Spinal cord (tissue), 10 donors: ENCODE measurements around the gene DOCK8. TPM values are rescaled to one million over a fixed set of nuclear protein-coding genes. Genes with fewer than 3 reads are reported as not detected.

Experiments used
- DNase-seq, 6 donors: peaks; one replicate each; pipeline versions ENCODE4 v3.0.0 to v3.0.0-alpha.2; 2013 to 2015; ENCODE audit warnings: low spot score in 6 of 6, low read depth in 4 of 6
- H3K27ac ChIP-seq: one replicate; pipeline ENCODE4 v1.5.1; 2013; ENCODE audit warnings: low read depth, low read length, control low read depth
- H3K27me3 ChIP-seq: one replicate; pipeline ENCODE4 v1.6.1; 2013; ENCODE audit warnings: low read length; ENCODE audit not compliant: control insufficient read depth, insufficient read depth
- H3K36me3 ChIP-seq: one replicate; pipeline ENCODE4 v1.6.1; 2013; ENCODE audit warnings: low read length; ENCODE audit not compliant: control insufficient read depth, insufficient read depth
- H3K4me1 ChIP-seq: one replicate; pipeline ENCODE4 v1.6.1; 2013; ENCODE audit warnings: low read length; ENCODE audit not compliant: control insufficient read depth, insufficient read depth
- H3K4me3 ChIP-seq: one replicate; pipeline ENCODE4 v1.5.1; 2013; ENCODE audit warnings: low read depth, low read length, control low read depth
- H3K9me3 ChIP-seq: one replicate; pipeline ENCODE4 v1.6.1; 2013; ENCODE audit warnings: low read length; ENCODE audit not compliant: control insufficient read depth, insufficient read depth
- WGBS: methylation state at CpG from one replicate; pipeline ENCODE4 v1.1.5; 2013; ENCODE audit warnings: missing lambda C conversion rate; ENCODE audit not compliant: insufficient coverage; 5-methylcytosine and 5-hydroxymethylcytosine counted together
- polyA plus RNA-seq, 2 donors: library from polyadenylated mRNA; unstranded; fragments of 120-200 nt; gene quantifications; one replicate each; pipeline ENCODE4 v1.2.1, GENCODE V29; 2013; ENCODE audit not compliant: insufficient read length in 2 of 2
- total RNA-seq, 2 donors: library from RNA; depleted of rRNA in 1 of 2; stranded (reverse); fragments of 120-200 nt in 1 of 2; fragments of >200 nt in 1 of 2; gene quantifications; one replicate each; pipeline versions ENCODE4 v1.2.3 to v1.2.4, GENCODE V29; 2013 to 2014
- donor health status: healthy.

Gene DOCK8
- total and polyA plus RNA-seq, 4 donors, result 7.2 to 14.2 (median 11.4) TPM

- H3K4me1 ChIP-seq, result no peaks in the 10 kb centered on the region
- H3K27ac ChIP-seq, result no peak overlapping the region
- WGBS, result 20% methylated on average over 1 of the region's 3 CpGs
- H3K36me3 ChIP-seq, result no peaks in the 10 kb centered on the region
- no peak for DNase-seq
- H3K9me3 ChIP-seq, result no peaks in the 10 kb centered on the region
- H3K4me3 ChIP-seq, result no peak overlapping the region
- no peaks in the 10 kb centered on the region for H3K27me3 ChIP-seq
Observed at GRCh38 chr9:328453-328852, 113.8 kb downstream of the DOCK8 start.

GRCh38 chr9:331197-331596 is 116.5 kb downstream of the DOCK8 start:
- H3K27me3 ChIP-seq, result no peaks in the 10 kb centered on the region
- H3K4me1 ChIP-seq, result no peaks in the 10 kb centered on the region
- H3K9me3 ChIP-seq, result no peaks in the 10 kb centered on the region
- WGBS, result 63% methylated on average over 1 of the region's 3 CpGs
- H3K27ac ChIP-seq, result no peak overlapping the region
- DNase-seq, result no peak
- no peak overlapping the region for H3K4me3 ChIP-seq
- H3K36me3 ChIP-seq, result no peaks in the 10 kb centered on the region

DNA sequence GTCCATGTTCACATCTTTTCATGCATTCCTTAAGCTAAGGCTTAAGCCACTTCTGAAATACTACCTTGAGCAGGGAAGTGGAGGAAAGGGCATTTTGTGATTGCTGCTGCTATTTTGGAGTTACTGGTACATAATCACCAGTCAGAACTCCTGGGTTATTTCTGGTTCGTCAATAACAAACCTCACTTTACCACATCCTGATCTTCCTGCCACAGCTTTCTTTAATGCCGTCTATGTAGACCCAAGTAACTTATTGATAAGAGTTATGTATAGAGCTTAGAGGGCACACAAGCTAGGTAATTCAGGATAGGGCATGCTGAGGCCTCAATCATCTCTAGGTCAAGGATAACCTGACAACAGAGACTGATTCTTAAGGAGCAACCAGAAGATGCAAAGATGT is 120.7 kb downstream of the DOCK8 start:
- H3K27me3 ChIP-seq, result no peaks in the 10 kb centered on the region
- no peaks in the 10 kb centered on the region for H3K4me1 ChIP-seq
- WGBS, result no CpG with 5 or more reads among the region's 2 CpGs
- H3K27ac ChIP-seq, result no peak overlapping the region
- H3K9me3 ChIP-seq, result no peaks in the 10 kb centered on the region
- no peaks in the 10 kb centered on the region for H3K36me3 ChIP-seq
- no peak overlapping the region for H3K4me3 ChIP-seq
- DNase-seq, result no peak

DNA sequence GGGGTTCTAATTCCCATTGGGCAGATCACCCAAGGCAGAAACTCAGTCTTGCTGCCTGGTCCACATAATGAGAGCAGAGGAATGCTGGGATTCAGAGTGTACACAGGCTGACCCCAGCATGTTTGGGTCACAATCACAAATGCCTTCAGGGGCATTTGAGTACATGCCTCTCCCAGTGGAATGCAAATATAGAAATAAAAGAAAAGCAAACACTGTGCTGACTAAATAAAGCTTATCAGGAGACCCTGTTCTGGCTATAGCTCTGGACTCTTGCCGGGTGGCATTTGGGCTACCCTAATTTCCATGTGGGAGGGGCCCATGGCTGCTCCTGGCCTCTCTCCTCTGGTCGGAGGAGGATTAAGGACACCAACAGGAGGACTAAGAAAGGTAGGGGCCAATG is 121.4 kb downstream of the DOCK8 start:
- H3K36me3 ChIP-seq, result no peaks in the 10 kb centered on the region
- WGBS, result 42% methylated on average over 1 of the region's 2 CpGs
- no peaks in the 10 kb centered on the region for H3K9me3 ChIP-seq

GRCh38 chr9:338602-339001 is 123.9 kb downstream of the DOCK8 start:
- DNase-seq, result no peak
- H3K9me3 ChIP-seq, result no peaks in the 10 kb centered on the region
- no peaks in the 10 kb centered on the region for H3K36me3 ChIP-seq
- WGBS, result 97% methylated on average over 4 of the region's 6 CpGs
- H3K4me3 ChIP-seq, result no peak overlapping the region
- H3K4me1 ChIP-seq, result no peaks in the 10 kb centered on the region
- H3K27ac ChIP-seq, result no peak overlapping the region
- no peaks in the 10 kb centered on the region for H3K27me3 ChIP-seq

More for the DNA sequence above, 121.4 kb downstream of the DOCK8 start:
- Histone ChIP-seq H3K27me3 (no peaks in the 10 kb centered on the region), H3K4me3 (no peak overlapping the region), H3K4me1 (no peaks in the 10 kb centered on the region), H3K27ac (no peak overlapping the region)
- DNase-seq, result no peak

- Histone ChIP-seq H3K4me3 (no peak overlapping the region), H3K4me1 (peaks cover 6% of the 10 kb centered on the region), H3K27me3 (no peaks in the 10 kb centered on the region), H3K36me3 (no peaks in the 10 kb centered on the region), H3K27ac (no peak overlapping the region), H3K9me3 (no peaks in the 10 kb centered on the region)
- no peak for DNase-seq
- WGBS, result 79% methylated on average over 4 of the region's 9 CpGs
Observed at GRCh38 chr9:341634-342421, 127.2 kb downstream of the DOCK8 start.

DNA sequence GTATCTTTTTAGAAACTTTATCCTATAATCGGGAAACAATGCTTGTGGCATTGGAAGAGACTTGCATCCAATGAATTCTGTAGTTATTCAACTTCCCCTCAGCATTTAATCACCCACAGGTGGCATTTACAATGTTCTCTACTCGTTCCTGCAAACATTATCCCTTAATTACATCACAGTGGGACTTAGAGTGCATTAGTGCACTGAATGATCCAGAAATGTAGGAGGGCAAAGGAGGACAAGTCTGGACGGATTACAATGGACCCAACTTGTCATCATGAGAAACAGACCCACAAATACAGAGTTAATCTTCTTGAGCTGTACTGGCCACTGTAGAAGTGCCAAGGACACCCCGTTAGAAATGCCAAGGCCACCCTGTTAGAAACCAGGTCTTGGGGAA is 129.1 kb downstream of the DOCK8 start:
- H3K27ac ChIP-seq, result no peak overlapping the region
- no peak overlapping the region for H3K4me3 ChIP-seq
- no peaks in the 10 kb centered on the region for H3K9me3 ChIP-seq
- H3K4me1 ChIP-seq, result peaks cover 9% of the 10 kb centered on the region
- WGBS, result 50% methylated on average over 1 of the region's 4 CpGs
- H3K27me3 ChIP-seq, result no peaks in the 10 kb centered on the region
- H3K36me3 ChIP-seq, result no peaks in the 10 kb centered on the region
- DNase-seq, result peak in 1 of 6 donors; percentile 48

DNA sequence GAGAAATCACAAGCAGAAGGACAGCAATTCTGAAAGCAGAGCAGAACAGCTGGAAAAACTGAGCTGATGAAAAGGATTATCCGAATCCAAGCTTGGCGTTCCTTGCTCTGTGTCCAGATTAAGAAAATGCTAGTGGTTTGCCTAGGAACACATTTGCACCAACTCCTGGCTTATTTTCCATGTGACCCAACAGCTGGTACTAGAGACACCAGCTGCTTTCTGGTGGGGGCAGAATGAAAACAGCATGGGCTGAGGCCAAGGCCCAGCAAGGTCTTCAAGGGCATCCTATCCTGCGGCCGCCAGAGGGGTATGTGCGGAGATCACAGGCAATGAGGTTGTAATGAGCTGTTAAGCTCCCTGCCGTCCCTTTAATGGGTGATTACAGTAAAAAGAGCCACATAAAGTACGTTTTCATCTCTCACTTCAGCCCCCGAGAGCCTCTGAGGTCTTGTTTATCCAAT is 131.5 kb downstream of the DOCK8 start:
- DNase-seq, result peak in 4 of 6 donors; percentile 7 to 92 (median 18)
- H3K27me3 ChIP-seq, result peaks cover 5% of the 10 kb centered on the region
- no peak overlapping the region for H3K27ac ChIP-seq
- no peak overlapping the region for H3K4me3 ChIP-seq
- H3K4me1 ChIP-seq, result peaks cover 9% of the 10 kb centered on the region
- H3K36me3 ChIP-seq, result no peaks in the 10 kb centered on the region
- no peaks in the 10 kb centered on the region for H3K9me3 ChIP-seq
- WGBS, result 65% methylated on average over 2 of the region's 8 CpGs

DNA sequence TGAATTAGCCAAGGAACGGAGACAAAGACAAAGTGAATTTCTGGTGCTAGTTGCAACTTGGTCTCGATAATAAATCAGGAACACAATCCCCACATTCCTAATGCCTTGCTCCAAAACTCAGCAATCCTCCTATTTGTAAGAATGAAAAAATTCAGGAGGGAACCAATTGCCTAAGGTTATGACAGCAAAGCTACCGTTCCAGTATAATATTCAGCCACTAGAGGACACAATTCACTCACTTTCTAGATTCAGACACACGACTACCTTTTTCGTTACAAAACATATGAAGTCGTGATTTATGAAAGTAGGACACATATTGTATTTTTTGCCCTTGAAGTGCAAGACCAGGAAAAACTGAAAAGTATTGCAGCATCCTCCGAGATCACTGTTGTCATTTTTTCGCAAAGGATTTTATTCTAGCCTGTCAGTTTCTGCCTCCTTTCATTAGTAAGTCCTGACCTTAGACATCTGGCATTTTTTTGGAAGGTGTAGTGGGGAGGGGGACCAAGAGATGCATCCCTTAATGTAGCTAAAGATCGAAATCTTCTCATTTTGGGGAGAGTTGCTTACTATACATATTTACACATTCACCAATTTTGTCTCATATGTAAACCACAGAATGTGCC is 133.1 kb downstream of the DOCK8 start:
- H3K9me3 ChIP-seq, result no peaks in the 10 kb centered on the region
- H3K4me1 ChIP-seq, result peaks cover 9% of the 10 kb centered on the region
- no CpG with 5 or more reads among the region's 9 CpGs for WGBS
- no peaks in the 10 kb centered on the region for H3K36me3 ChIP-seq
- DNase-seq, result peak in 5 of 6 donors; percentile 18 to 89 (median 37)
- no peak overlapping the region for H3K27ac ChIP-seq
- H3K27me3 ChIP-seq, result peaks cover 5% of the 10 kb centered on the region
- H3K4me3 ChIP-seq, result no peak overlapping the region

GRCh38 chr9:350384-350783 is 135.7 kb downstream of the DOCK8 start:
- Histone ChIP-seq H3K4me1 (peaks cover 9% of the 10 kb centered on the region), H3K27me3 (peaks cover 5% of the 10 kb centered on the region), H3K36me3 (no peaks in the 10 kb centered on the region), H3K27ac (no peak overlapping the region), H3K9me3 (no peaks in the 10 kb centered on the region), H3K4me3 (no peak overlapping the region)
- DNase-seq, result no peak
- 38% methylated on average over 2 of the region's 7 CpGs for WGBS
